Measurements from ENCODE around the gene CHIT1.

GRCh38 chr1:203267347-203267846 lies 37.9 kb upstream of the CHIT1 start:
- TF ChIP-seq POLR2A (IDR thresholded peaks at IDR 0.05; ENCODE audit: low read length) (no peak), GATA1 (IDR thresholded peaks at IDR 0.05; ENCODE audit: low read depth, low read length) (no peak)
